Measurements from ENCODE around the gene KCNK17. TPM values are rescaled to one million over a fixed set of nuclear protein-coding genes. Genes with fewer than 3 reads are reported as not detected.

The KCNK17 gene
- total and polyA plus RNA-seq, 12 donors = 0.13 to 0.39 (median 0.19) TPM; not detected in 6

DNA sequence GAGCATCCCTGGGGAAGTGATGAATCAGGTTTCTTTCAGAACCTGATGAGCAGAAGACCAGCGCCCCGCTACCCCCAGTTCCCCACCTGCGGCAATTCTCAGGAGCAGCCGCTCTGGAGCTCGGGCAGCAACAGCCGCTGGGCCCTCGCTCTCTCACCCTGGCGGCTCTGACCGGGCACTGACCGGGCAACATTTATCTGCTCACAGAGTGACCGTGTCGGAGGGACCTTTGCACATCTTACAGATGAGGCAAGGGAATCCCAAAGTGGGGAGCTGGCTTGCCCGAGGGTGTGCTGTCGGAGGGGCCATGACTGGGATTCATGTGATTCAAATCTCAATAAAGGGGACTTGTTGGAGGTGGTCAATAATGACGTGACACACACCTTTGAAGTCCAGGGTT, 34.5 kb upstream of the KCNK17 start:
- ATAC-seq = no peak
- peaks cover 0 to 2% (median 0%) of the 10 kb centered on the region in 9 donors for H3K4me1 ChIP-seq
- H3K36me3 ChIP-seq = no peaks in the 10 kb centered on the region
- TF ChIP-seq, protein P1, sequence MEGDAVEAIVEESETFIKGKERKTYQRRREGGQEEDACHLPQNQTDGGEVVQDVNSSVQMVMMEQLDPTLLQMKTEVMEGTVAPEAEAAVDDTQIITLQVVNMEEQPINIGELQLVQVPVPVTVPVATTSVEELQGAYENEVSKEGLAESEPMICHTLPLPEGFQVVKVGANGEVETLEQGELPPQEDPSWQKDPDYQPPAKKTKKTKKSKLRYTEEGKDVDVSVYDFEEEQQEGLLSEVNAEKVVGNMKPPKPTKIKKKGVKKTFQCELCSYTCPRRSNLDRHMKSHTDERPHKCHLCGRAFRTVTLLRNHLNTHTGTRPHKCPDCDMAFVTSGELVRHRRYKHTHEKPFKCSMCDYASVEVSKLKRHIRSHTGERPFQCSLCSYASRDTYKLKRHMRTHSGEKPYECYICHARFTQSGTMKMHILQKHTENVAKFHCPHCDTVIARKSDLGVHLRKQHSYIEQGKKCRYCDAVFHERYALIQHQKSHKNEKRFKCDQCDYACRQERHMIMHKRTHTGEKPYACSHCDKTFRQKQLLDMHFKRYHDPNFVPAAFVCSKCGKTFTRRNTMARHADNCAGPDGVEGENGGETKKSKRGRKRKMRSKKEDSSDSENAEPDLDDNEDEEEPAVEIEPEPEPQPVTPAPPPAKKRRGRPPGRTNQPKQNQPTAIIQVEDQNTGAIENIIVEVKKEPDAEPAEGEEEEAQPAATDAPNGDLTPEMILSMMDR (IDR thresholded peaks at IDR 0.05) = no peak
- no peak overlapping the region for H3K4me3 ChIP-seq
- H3K27me3 ChIP-seq = no peaks in the 10 kb centered on the region
- 92% methylated on average over 15 of the region's 15 CpGs for WGBS, 2 donors
- DNase-seq = no peak
- no peak overlapping the region for H3K27ac ChIP-seq
- no peaks in the 10 kb centered on the region for H3K9me3 ChIP-seq
- intact Hi-C loops (cut with DNase I) = loop anchor here in 3 of 10 donors (5.0 to 10.0 kb wide), 3 partner anchors 956 to 1676 kb away; no protein-coding TSS in a partner anchor

DNA sequence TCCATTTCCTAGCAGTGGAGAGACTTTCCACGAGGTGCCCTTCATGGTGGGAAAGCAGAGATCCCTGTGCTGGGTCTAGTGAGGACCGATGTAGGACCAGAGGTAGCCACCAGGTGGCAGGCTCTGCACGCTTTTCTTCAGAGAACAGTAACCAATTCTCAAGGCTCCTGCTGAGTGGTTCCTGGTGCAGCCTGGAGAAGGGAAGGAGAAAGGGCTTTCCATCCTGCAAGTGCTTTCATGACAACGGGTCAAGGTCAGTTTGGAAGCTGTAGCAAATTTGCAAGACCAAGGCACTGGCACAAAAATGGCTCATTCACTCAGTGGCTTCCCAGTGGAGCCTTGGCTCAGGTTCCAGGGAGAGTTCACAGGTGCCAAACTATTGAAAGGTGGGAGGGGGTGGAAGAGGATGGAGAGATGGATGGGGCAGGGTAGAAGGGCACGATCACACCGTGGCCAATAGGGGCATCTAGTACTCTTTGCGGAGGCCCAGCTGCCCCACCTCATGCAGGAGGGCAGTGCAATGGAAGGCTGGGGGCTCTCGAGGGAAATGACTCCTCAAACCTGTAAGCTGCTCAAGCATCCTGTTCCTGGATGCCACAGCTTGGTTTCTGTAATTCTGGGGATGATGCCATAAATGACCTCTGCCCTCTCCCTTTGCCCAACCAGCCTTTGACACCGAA, 33.8 kb upstream of the KCNK17 start:
- no peaks in the 10 kb centered on the region for H3K9me3 ChIP-seq
- intact Hi-C loops (cut with DNase I) = loop anchor here in 3 of 10 donors (5.0 to 10.0 kb wide), 3 partner anchors 957 to 1677 kb away; no protein-coding TSS in a partner anchor
- H3K36me3 ChIP-seq = no peaks in the 10 kb centered on the region
- H3K4me3 ChIP-seq = no peak overlapping the region
- TF ChIP-seq, protein P1 (IDR thresholded peaks at IDR 0.05) = peak; percentile 64 to 93 (median 89)
- H3K27me3 ChIP-seq = no peaks in the 10 kb centered on the region
- peaks cover 0 to 8% (median 0%) of the 10 kb centered on the region in 9 donors for H3K4me1 ChIP-seq
- WGBS, 2 donors = 37 to 38% methylated on average over 9 of the region's 9 CpGs
- no peak overlapping the region for H3K27ac ChIP-seq
- ATAC-seq = peak; percentile 45 to 79 (median 72)
- peak; percentile 63 to 70 for DNase-seq

DNA sequence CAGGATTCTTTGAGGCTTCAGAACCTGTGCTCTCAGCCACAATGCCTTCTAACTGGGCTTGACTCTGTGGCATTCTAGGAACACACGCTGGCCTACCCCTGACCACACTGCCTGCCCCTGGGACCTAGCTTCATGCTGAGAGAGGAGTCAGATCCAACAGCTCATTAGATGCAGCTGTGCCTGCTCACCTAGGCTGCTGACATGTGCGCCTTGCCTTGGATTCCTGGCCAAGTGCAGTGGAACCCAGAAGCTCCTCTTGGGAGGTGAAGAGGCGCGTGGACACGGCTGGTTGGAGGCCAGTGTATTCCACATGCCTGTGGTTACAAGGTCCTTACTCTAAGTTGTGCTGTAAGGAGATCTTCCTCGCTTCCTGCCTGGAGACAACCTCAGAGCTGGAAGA, 33.0 kb upstream of the KCNK17 start:
- Histone ChIP-seq H3K4me3 (no peak overlapping the region), H3K27me3 (no peaks in the 10 kb centered on the region), H3K27ac (no peak overlapping the region), H3K36me3 (no peaks in the 10 kb centered on the region), H3K9me3 (no peaks in the 10 kb centered on the region), H3K4me1 (peaks cover 0 to 8% (median 0%) of the 10 kb centered on the region in 9 donors)
- whole genome bisulfite sequencing, 2 donors = 89 to 91% methylated on average over 6 of the region's 6 CpGs
- intact Hi-C loops (cut with DNase I) = loop anchor here in 3 of 10 donors (5.0 to 10.0 kb wide), 3 partner anchors 958 to 1678 kb away; no protein-coding TSS in a partner anchor
- ATAC-seq (no peak), DNase-seq (no peak)
- TF ChIP-seq, protein P1 (IDR thresholded peaks at IDR 0.05) = no peak

DNA sequence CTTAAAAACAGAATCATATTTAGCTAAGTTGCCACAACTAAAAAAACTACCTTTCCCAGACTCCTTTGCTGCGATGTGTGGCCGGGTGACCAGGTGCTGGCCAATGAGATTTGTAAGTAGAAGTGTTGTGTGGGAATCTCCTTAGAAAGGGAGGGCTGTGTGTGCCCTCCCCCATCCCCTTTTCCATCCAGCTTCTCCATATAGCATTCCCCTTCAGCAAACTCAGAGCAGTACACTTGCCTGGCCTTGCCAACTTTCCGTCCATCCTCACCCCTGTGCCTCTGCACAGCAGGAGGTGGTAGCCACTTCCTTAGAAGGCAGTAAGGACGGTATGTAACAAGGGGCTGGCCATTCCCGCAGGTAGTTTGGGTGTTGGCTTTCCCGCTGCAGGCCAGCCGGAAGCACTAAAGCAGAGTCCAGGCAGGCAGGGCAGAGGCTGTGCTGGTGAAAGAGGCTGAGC, 30.6 kb upstream of the KCNK17 start:
- peak in 1 of 8 donors; percentile 31 for ATAC-seq
- no peak for DNase-seq
- H3K4me1 ChIP-seq = peaks cover 0 to 12% (median 2%) of the 10 kb centered on the region in 9 donors
- no peaks in the 10 kb centered on the region for H3K9me3 ChIP-seq
- no peaks in the 10 kb centered on the region for H3K36me3 ChIP-seq
- TF ChIP-seq, protein P1 (IDR thresholded peaks at IDR 0.05) = no peak
- no peak overlapping the region for H3K27ac ChIP-seq
- H3K4me3 ChIP-seq = no peak overlapping the region
- H3K27me3 ChIP-seq = peaks cover 0 to 8% (median 0%) of the 10 kb centered on the region in 7 donors
- WGBS, 2 donors = 73 to 79% methylated on average over 7 of the region's 7 CpGs
- intact Hi-C loops (cut with DNase I) = loop anchor here in 3 of 10 donors (5.0 to 10.0 kb wide), 3 partner anchors 960 to 1680 kb away; no protein-coding TSS in a partner anchor
